HUES48 (cell line): ENCODE measurements around the gene DMRTB1.

ENCODE experiments used
- H3K27ac ChIP-seq: one replicate; pipeline ENCODE4 v1.7.0; 2013; ENCODE audit warnings: low read depth, low read length, inconsistent platforms
- H3K27me3 ChIP-seq: 2 replicates; pipeline ENCODE4 v1.6.1; 2013; ENCODE audit warnings: mild to moderate bottlenecking, low read length; ENCODE audit not compliant: control insufficient read depth, insufficient read depth
- H3K36me3 ChIP-seq: 2 replicates; pipeline ENCODE4 v1.6.1; 2013; ENCODE audit warnings: low read length; ENCODE audit not compliant: control insufficient read depth, insufficient read depth
- H3K4me1 ChIP-seq: 2 replicates; pipeline ENCODE4 v1.6.1; 2013; ENCODE audit warnings: mild to moderate bottlenecking, low read length; ENCODE audit not compliant: control insufficient read depth, insufficient read depth
- H3K4me3 ChIP-seq: 2 replicates; pipeline ENCODE4 v1.5.1; 2013; ENCODE audit warnings: mild to moderate bottlenecking, low read depth, low read length
- H3K9ac ChIP-seq: 2 replicates; pipeline ENCODE4 v1.6.1; 2013; ENCODE audit warnings: mild to moderate bottlenecking, low read depth, low read length, moderate library complexity
- H3K9me3 ChIP-seq: 2 replicates; pipeline ENCODE4 v1.6.1; 2013; ENCODE audit warnings: low read length; ENCODE audit not compliant: control insufficient read depth, insufficient read depth

The DMRTB1 gene

GRCh38 chr1:53435151-53435550 lies 24.0 kb upstream of the DMRTB1 start:
- H3K4me1 ChIP-seq: peaks cover 19% of the 10 kb centered on the region
- no peaks in the 10 kb centered on the region for H3K27me3 ChIP-seq
- peaks cover 51% of the 10 kb centered on the region for H3K9me3 ChIP-seq
- H3K9ac ChIP-seq: no peak overlapping the region
- H3K4me3 ChIP-seq: no peak overlapping the region
- H3K27ac ChIP-seq: peak overlapping the region; percentile 65
- H3K36me3 ChIP-seq: no peaks in the 10 kb centered on the region

GRCh38 chr1:53438427-53439336 lies 20.5 kb upstream of the DMRTB1 start:
- Histone ChIP-seq H3K27ac (no peak overlapping the region), H3K27me3 (no peaks in the 10 kb centered on the region), H3K4me3 (no peak overlapping the region), H3K9ac (no peak overlapping the region), H3K36me3 (no peaks in the 10 kb centered on the region), H3K9me3 (peaks cover 40% of the 10 kb centered on the region), H3K4me1 (peaks cover 14% of the 10 kb centered on the region)

- Histone ChIP-seq H3K4me1 (peaks cover 14% of the 10 kb centered on the region), H3K9ac (no peak overlapping the region), H3K36me3 (no peaks in the 10 kb centered on the region), H3K9me3 (peaks cover 31% of the 10 kb centered on the region), H3K27me3 (no peaks in the 10 kb centered on the region), H3K27ac (no peak overlapping the region), H3K4me3 (no peak overlapping the region)
These were observed 19.6 kb upstream of the DMRTB1 start for GRCh38 chr1:53439337-53440207.

- H3K27me3 ChIP-seq: no peaks in the 10 kb centered on the region
These were observed 18.6 kb upstream of the DMRTB1 start for GRCh38 chr1:53440633-53441032.

GRCh38 chr1:53442299-53442698 lies 16.9 kb upstream of the DMRTB1 start:
- H3K4me1 ChIP-seq: peaks cover 17% of the 10 kb centered on the region
- H3K36me3 ChIP-seq: no peaks in the 10 kb centered on the region
- H3K9me3 ChIP-seq: peaks cover 10% of the 10 kb centered on the region
- H3K27ac ChIP-seq: peak overlapping the region; percentile 72
- no peak overlapping the region for H3K4me3 ChIP-seq
- H3K27me3 ChIP-seq: no peaks in the 10 kb centered on the region
- no peak overlapping the region for H3K9ac ChIP-seq

More at GRCh38 chr1:53440633-53441032, 18.6 kb upstream of the DMRTB1 start:
- peaks cover 14% of the 10 kb centered on the region for H3K4me1 ChIP-seq
- no peaks in the 10 kb centered on the region for H3K36me3 ChIP-seq
- H3K27ac ChIP-seq: no peak overlapping the region
- peaks cover 23% of the 10 kb centered on the region for H3K9me3 ChIP-seq
- H3K4me3 ChIP-seq: no peak overlapping the region
- no peak overlapping the region for H3K9ac ChIP-seq

GRCh38 chr1:53446051-53446450 lies 13.1 kb upstream of the DMRTB1 start:
- Histone ChIP-seq H3K27me3 (no peaks in the 10 kb centered on the region), H3K9ac (no peak overlapping the region), H3K27ac (no peak overlapping the region), H3K9me3 (no peaks in the 10 kb centered on the region; the same call in 1 of the 2 replicates), H3K4me1 (peaks cover 43% of the 10 kb centered on the region), H3K4me3 (no peak overlapping the region), H3K36me3 (no peaks in the 10 kb centered on the region)

- Histone ChIP-seq H3K36me3 (no peaks in the 10 kb centered on the region), H3K4me1 (peaks cover 34% of the 10 kb centered on the region), H3K27ac (peak overlapping the region; percentile 92), H3K9me3 (no peaks in the 10 kb centered on the region; the same call in 1 of the 2 replicates), H3K4me3 (no peak overlapping the region), H3K27me3 (no peaks in the 10 kb centered on the region), H3K9ac (no peak overlapping the region)
These were observed 11.8 kb upstream of the DMRTB1 start for GRCh38 chr1:53447413-53447812.

GRCh38 chr1:53448241-53448841 lies 10.9 kb upstream of the DMRTB1 start:
- Histone ChIP-seq H3K27ac (peak overlapping the region; percentile 92), H3K27me3 (no peaks in the 10 kb centered on the region), H3K36me3 (no peaks in the 10 kb centered on the region), H3K4me1 (peaks cover 33% of the 10 kb centered on the region), H3K9ac (peak overlapping the region; percentile 55; the same call in 1 of the 2 replicates), H3K4me3 (peak overlapping the region; percentile 17; the same call in 1 of the 2 replicates), H3K9me3 (no peaks in the 10 kb centered on the region; the same call in 1 of the 2 replicates)

- H3K4me3 ChIP-seq: peak overlapping the region; percentile 17; the same call in 1 of the 2 replicates
- H3K4me1 ChIP-seq: peaks cover 37% of the 10 kb centered on the region
- H3K36me3 ChIP-seq: no peaks in the 10 kb centered on the region
- peak overlapping the region; percentile 92 for H3K27ac ChIP-seq
- no peaks in the 10 kb centered on the region for H3K27me3 ChIP-seq
- no peaks in the 10 kb centered on the region; the same call in 1 of the 2 replicates for H3K9me3 ChIP-seq
- H3K9ac ChIP-seq: peak overlapping the region; percentile 23; the same call in 1 of the 2 replicates
These were observed 10.2 kb upstream of the DMRTB1 start for GRCh38 chr1:53449021-53449420.

- Histone ChIP-seq H3K4me1 (peaks cover 37% of the 10 kb centered on the region), H3K27ac (peak overlapping the region; percentile 92), H3K36me3 (no peaks in the 10 kb centered on the region), H3K9ac (0 out of 2 replicates have a peak overlapping the region, but pooled peaks have one; percentile 34), H3K27me3 (no peaks in the 10 kb centered on the region), H3K4me3 (no peak overlapping the region; the same call in 1 of the 2 replicates), H3K9me3 (no peaks in the 10 kb centered on the region; the same call in 1 of the 2 replicates)
These were observed 9.5 kb upstream of the DMRTB1 start for GRCh38 chr1:53449693-53450092.
